ENCODE measurements around the gene C12orf42. TPM values are rescaled to one million over a fixed set of nuclear protein-coding genes. Genes with fewer than 3 reads are reported as not detected.

The C12orf42 gene
- total RNA-seq, 1 donor from 2014 or later: not detected

- FAIRE-seq: no peak
- no peaks in the 10 kb centered on the region for H3K36me3 ChIP-seq (ENCODE audit: control insufficient read depth, insufficient read depth, low read length)
- no peak overlapping the region for H3K4me3 ChIP-seq (ENCODE audit: low read depth, low read length)
- no peak for TF ChIP-seq CTCF (IDR thresholded peaks at IDR 0.05; ENCODE audit: insufficient read depth, low read length, severe bottlenecking)
- H3K27me3 ChIP-seq (ENCODE audit: control insufficient read depth, insufficient read depth, low read length): no peaks in the 10 kb centered on the region
- no peak for DNase-seq (ENCODE audit: low read depth)
Measured at GRCh38 chr12:103423516-103423910, 72.3 kb downstream of the C12orf42 start.

- no peak for FAIRE-seq
- H3K27me3 ChIP-seq (ENCODE audit: control insufficient read depth, insufficient read depth, low read length): no peaks in the 10 kb centered on the region
- H3K4me3 ChIP-seq (ENCODE audit: low read depth, low read length): no peak overlapping the region
- H3K36me3 ChIP-seq (ENCODE audit: control insufficient read depth, insufficient read depth, low read length): no peaks in the 10 kb centered on the region
- TF ChIP-seq CTCF (IDR thresholded peaks at IDR 0.05; ENCODE audit: insufficient read depth, low read length, severe bottlenecking): no peak
- DNase-seq (ENCODE audit: low read depth): no peak
Measured at GRCh38 chr12:103422746-103423515, 72.8 kb downstream of the C12orf42 start.

GRCh38 chr12:103422328-103422727 lies 73.4 kb downstream of the C12orf42 start:
- FAIRE-seq (no peak), DNase-seq (ENCODE audit: low read depth) (no peak)
- H3K27me3 ChIP-seq (ENCODE audit: control insufficient read depth, insufficient read depth, low read length): no peaks in the 10 kb centered on the region
- no peaks in the 10 kb centered on the region for H3K36me3 ChIP-seq (ENCODE audit: control insufficient read depth, insufficient read depth, low read length)
- no peak overlapping the region for H3K4me3 ChIP-seq (ENCODE audit: low read depth, low read length)
- no peak for TF ChIP-seq CTCF (IDR thresholded peaks at IDR 0.05; ENCODE audit: insufficient read depth, low read length, severe bottlenecking)

GRCh38 chr12:103421402-103421801 lies 74.4 kb downstream of the C12orf42 start:
- Histone ChIP-seq H3K36me3 (ENCODE audit: control insufficient read depth, insufficient read depth, low read length) (no peaks in the 10 kb centered on the region), H3K4me3 (ENCODE audit: low read depth, low read length) (no peak overlapping the region), H3K27me3 (ENCODE audit: control insufficient read depth, insufficient read depth, low read length) (no peaks in the 10 kb centered on the region)
- DNase-seq (ENCODE audit: low read depth) (no peak), FAIRE-seq (no peak)
- TF ChIP-seq CTCF (IDR thresholded peaks at IDR 0.05; ENCODE audit: insufficient read depth, low read length, severe bottlenecking): no peak

GRCh38 chr12:103415681-103416080 lies 80.1 kb downstream of the C12orf42 start:
- H3K4me3 ChIP-seq (ENCODE audit: low read depth, low read length): no peak overlapping the region
- no peak for TF ChIP-seq CTCF (IDR thresholded peaks at IDR 0.05; ENCODE audit: insufficient read depth, low read length, severe bottlenecking)
- H3K36me3 ChIP-seq (ENCODE audit: control insufficient read depth, insufficient read depth, low read length): no peaks in the 10 kb centered on the region
- H3K27me3 ChIP-seq (ENCODE audit: control insufficient read depth, insufficient read depth, low read length): no peaks in the 10 kb centered on the region
- FAIRE-seq: no peak
- DNase-seq (ENCODE audit: low read depth): no peak

- DNase-seq (ENCODE audit: low read depth): peak; percentile 69
- H3K4me3 ChIP-seq (ENCODE audit: low read depth, low read length): no peak overlapping the region
- no peaks in the 10 kb centered on the region for H3K27me3 ChIP-seq (ENCODE audit: control insufficient read depth, insufficient read depth, low read length)
- FAIRE-seq: no peak
- H3K36me3 ChIP-seq (ENCODE audit: control insufficient read depth, insufficient read depth, low read length): no peaks in the 10 kb centered on the region
- TF ChIP-seq CTCF (IDR thresholded peaks at IDR 0.05; ENCODE audit: insufficient read depth, low read length, severe bottlenecking): peak; percentile 21
Measured at GRCh38 chr12:103401421-103401820, 94.3 kb downstream of the C12orf42 start.

Data from bronchial epithelial cell (primary cell).